ENCODE measurements around the gene CUEDC1. TPM values are rescaled to one million over a fixed set of nuclear protein-coding genes. Genes with fewer than 3 reads are reported as not detected.
A peak's percentile ranks its signal among the peaks of the same experiment; 100 is the strongest.
"Not testable (repeated sequence)": the region's sequence is repeated elsewhere in the genome, so short reads cannot be mapped to it uniquely, and the experiment has no call there.

Gene CUEDC1
- total RNA-seq, 2 donors from 2014 or later = 0.19 TPM; not detected in 1

DNA sequence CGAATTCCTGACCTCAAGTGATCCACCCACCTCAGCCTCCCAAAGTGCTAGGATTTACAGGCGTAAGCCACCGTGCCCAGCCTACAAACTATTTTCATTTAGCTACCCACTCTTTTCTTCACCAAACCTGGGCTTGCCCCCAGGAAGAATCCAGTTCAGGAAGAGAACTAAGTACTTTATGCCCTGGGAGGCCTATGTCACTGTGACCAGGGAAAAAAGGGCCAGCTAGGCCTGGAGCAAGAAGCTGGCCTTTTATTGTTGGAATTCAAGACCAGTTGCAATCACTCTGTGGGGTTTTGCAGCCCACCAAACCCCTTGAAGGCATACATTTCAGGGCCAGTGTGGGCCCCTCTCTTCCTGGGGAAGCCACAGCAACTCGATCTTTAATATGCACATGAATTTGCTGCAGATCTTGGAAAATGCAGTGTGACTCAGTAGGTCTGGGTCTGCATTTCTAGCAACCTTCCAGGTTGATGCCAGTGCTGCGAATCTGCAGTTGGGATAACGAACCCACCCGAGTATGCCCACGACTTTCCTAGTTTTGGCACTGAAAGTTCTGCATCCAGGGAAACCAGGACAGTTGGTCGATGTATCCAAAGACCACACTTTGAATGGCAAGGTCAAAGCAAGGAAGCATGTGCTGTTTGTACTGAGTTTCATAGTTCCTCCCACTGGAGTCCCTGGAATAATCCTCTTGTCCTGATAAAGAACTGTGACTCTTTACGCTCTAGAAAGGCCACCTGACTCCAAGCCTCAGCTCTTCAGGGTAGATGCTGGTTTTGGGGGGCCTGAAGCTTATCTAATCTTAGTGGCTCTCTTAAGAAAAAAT is 98.2 kb downstream of the CUEDC1 start:
- ATAC-seq = no peak
- no peak overlapping the region for H3K4me3 Mint-ChIP-seq
- H3K27ac Mint-ChIP-seq = no peak overlapping the region
- peaks cover 21 to 24% of the 10 kb centered on the region in 2 donors for H3K27me3 Mint-ChIP-seq
- DNase-seq (ENCODE audit: low spot score) = no peak
- no peaks in the 10 kb centered on the region for H3K36me3 Mint-ChIP-seq
- peaks cover 2 to 8% of the 10 kb centered on the region in 2 donors for H3K4me1 Mint-ChIP-seq (ENCODE audit: low read depth in 2 of 2)
- no peaks in the 10 kb centered on the region for H3K9me3 Mint-ChIP-seq

DNA sequence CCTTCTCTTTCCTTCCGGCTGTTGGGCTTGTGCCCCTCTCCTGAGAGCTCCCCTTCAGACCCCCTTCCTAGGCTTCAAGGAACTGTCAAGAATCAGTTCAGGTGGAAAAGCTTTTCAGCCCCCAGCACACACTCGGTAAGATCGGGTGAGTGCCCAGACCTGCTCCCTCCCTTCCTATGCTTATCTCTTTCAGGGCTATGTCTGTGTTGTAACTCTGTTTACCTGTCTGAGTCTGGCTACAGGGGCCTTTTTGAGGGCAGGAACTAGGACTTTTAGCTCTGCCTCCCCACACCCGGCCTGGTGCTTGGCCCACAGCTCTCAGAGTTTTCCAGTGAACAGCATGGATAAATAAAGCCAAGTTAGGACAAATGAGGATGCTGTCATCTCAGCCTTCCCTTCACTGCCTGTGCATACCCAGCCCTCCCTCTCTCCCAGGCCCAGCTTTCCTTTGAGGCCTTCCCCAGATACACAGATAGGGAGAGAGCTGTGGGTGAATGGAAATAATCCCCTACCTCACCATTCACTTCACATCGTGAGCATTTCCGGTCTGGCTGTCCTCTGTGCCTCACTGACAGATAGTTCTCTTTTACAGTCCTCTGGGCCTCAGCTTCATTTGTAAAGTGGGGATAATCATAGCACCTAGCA is 99.7 kb downstream of the CUEDC1 start:
- no peaks in the 10 kb centered on the region for H3K9me3 Mint-ChIP-seq
- peaks cover 7 to 10% of the 10 kb centered on the region in 2 donors for H3K4me1 Mint-ChIP-seq (ENCODE audit: low read depth in 2 of 2)
- no peaks in the 10 kb centered on the region for H3K36me3 Mint-ChIP-seq
- H3K27ac Mint-ChIP-seq = no peak overlapping the region
- no peak for DNase-seq (ENCODE audit: low spot score)
- H3K27me3 Mint-ChIP-seq = peaks cover 12 to 16% of the 10 kb centered on the region in 2 donors
- H3K4me3 Mint-ChIP-seq = no peak overlapping the region
- no peak for ATAC-seq

DNA sequence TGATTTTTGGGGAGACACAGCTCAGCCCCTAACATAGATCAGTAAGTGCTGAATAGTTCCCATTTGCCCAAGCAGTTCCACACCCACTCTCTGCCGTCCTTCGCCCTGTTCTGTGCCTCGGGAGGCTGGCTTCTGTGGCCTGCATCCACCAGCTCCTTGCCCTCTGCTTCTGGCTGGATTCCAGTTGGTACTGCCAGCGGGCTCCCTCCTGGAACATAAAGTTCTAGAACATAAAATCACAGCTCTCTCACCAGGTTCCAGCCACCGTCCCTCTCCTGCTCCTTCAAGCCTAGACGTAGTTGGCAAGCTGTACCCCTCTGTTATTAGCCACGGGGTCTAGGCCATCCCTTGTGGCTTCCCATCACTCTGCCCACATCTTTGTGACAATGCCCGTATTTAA is 101.5 kb downstream of the CUEDC1 start:
- ATAC-seq (no peak), DNase-seq (ENCODE audit: low spot score) (no peak)
- peaks cover 25% of the 10 kb centered on the region in 2 donors for H3K4me1 Mint-ChIP-seq (ENCODE audit: low read depth in 2 of 2)
- peaks cover 4% of the 10 kb centered on the region in 2 donors for H3K27me3 Mint-ChIP-seq
- no peak overlapping the region for H3K27ac Mint-ChIP-seq
- no peaks in the 10 kb centered on the region for H3K9me3 Mint-ChIP-seq
- H3K4me3 Mint-ChIP-seq = no peak overlapping the region
- peaks cover 9% of the 10 kb centered on the region for H3K36me3 Mint-ChIP-seq

DNA sequence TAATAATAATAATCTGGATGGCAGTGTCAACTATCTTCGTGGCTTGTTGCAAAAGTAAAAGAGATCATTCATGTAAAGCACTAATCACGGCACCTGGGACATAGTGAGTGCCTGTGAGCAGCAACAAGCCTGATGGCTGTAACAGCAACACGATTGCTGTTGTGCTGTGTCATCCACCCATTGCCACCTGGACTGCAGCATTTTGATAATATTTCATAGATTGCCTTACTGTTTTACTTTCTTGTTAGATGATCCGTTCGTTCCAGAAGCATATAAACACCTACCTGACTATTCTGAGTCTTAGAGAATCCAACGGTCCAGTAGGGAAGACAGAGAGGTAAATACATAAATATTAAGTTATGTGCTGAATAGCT is 102.3 kb downstream of the CUEDC1 start:
- no peak overlapping the region for H3K4me3 Mint-ChIP-seq
- no peaks in the 10 kb centered on the region for H3K27me3 Mint-ChIP-seq

DNA sequence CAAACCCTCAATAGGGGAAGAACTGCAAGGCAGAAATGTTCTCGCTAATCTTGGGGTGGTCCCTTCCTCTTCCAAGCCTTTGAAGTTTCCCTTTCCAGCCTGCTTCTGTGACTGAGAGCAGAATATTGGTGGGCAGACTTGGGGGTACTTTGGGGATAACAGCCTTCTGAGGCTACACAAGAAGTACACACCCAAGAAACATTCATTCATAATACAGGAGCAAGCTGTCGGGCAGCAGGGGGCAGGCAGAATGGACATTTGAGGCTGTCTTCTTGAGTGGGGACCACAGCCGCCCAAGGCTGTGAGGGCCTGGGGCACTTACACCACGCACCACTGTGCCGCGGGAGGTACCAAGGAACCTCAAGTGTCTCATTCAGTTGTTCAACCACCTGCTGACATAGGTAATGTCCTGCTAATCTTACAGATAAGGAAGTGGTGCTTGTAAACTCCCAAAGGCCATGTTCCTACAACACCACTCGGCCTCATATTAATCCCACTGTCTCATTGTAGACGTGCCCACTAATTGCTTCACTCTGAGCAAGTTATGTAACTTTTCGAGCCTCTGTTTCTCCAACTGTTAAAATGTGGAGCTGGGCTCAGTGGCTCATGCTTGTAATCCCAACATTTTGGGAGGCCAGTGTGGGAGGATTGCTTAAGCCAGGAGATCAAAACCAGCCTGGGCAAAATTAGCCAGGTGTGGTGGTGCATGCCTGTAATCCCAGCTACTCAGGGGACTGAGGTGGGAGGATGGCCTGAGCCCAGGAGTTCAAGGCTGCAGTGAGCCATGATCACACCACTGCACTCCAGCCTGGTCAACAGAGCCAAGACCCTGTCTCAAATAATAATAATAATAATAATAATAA is 102.9 kb downstream of the CUEDC1 start:
- H3K9me3 Mint-ChIP-seq = no peaks in the 10 kb centered on the region
- peak overlapping the region; percentile 47 to 56 for H3K27ac Mint-ChIP-seq

More for the DNA sequence above, 102.3 kb downstream of the CUEDC1 start:
- ATAC-seq (no peak), DNase-seq (ENCODE audit: low spot score) (no peak)
- Mint-ChIP-seq H3K36me3 (peaks cover 9% of the 10 kb centered on the region), H3K9me3 (no peaks in the 10 kb centered on the region), H3K27ac (no peak overlapping the region), H3K4me1 (ENCODE audit: low read depth in 2 of 2) (peaks cover 25 to 29% of the 10 kb centered on the region in 2 donors)

DNA sequence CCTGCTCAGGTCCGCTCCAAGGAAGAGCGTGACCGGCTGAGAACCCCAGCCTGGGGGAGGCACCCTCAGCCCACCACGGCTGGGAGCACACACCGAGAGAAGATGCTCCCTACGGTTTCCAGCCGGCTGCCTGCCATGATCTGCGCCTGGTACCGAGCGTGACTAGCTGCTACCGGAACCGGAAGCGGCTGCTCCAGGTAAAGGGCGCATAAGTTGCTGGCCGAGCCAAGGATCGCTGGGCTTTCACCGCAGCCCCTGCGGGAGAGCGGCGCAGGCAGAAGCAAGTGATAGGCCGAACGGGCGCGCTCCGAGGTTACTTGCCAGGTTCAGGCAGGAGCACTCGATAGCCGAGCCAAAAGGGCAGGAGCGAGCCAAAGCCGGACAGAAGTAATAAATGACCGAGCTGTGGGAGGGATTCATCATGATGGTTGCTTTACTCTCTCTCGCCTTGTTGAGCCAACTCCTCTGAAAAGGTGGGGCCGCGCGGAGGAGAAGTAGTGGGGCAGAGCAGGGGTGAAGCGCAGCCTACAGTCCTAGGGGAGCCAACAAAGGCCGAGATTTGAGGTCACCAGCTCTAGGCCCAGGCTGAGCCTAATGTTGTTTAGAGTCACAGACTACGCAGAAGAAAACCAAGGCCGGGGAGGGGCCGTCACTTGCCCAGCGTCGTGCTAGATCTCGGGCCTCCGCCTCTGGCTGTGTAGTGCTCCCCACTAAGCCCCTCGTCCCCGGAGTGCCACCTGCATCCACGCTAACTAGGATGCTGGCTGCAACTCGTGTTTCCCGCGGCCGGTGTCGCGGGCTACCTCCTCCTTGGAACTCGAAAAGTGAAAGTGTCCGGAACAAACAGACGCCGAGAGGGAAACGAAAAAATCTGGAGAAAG is 105.1 kb downstream of the CUEDC1 start, which contains the start of gene MRPS23:
Gene MRPS23 (minus strand): TSS at position 171 of the 881 bp plus-strand sequence. CDS start 34 bp downstream, at position 137.
- peak; percentile 98 for DNase-seq (ENCODE audit: low spot score)
- peak; percentile 98 to 99 for ATAC-seq
- Mint-ChIP-seq H3K27ac (peak within 1 kb of the TSS; percentile 95 to 100), H3K4me1 (ENCODE audit: low read depth in 2 of 2) (peaks cover 28 to 33% of the 10 kb centered on the region in 2 donors), H3K36me3 (peaks cover 14% of the 10 kb centered on the region), H3K9me3 (no peaks in the 10 kb centered on the region), H3K27me3 (no peaks in the 10 kb centered on the region), H3K4me3 (peak within 1 kb of the TSS; percentile 97)

More for the DNA sequence above, 102.9 kb downstream of the CUEDC1 start:
- H3K4me1 Mint-ChIP-seq (ENCODE audit: low read depth in 2 of 2) = peaks cover 25 to 29% of the 10 kb centered on the region in 2 donors
- H3K27me3 Mint-ChIP-seq = no peaks in the 10 kb centered on the region
- peaks cover 9% of the 10 kb centered on the region for H3K36me3 Mint-ChIP-seq
- no peak for ATAC-seq
- DNase-seq (ENCODE audit: low spot score) = no peak
- H3K4me3 Mint-ChIP-seq = peak overlapping the region; percentile 63

DNA sequence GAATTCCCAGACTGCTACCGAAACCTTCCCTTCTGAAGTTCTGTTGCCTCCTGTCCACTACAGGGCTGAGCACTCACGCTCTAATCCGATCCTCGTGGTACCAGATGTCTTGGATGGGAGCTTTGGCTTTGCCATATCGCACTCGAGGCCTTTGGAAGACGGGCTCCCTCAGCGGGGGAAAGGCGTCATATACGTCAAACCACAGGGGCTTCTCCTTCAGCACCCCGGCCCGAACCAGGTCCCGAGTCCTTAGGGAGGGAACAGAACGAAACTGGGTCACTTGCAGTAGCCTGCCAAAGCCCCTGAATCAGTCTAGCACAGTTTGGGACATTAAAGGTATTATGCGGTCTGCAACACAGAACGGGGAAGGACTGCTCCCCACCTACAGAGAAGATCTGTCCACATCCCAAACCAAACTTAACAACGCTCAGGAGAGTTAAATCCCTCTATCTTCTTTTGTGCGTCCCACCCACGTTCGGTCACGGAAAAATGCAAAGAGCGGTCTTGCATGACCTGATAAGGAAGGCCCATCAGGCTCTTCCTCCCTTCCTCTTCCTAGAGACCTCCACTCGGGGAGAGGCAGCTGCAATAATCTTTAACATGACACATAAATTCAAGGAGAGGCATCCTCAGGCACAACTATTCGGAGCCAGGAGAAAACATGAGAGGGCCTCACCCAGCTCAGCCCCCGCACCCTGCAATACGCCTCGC is 105.9 kb downstream of the CUEDC1 start:
- DNase-seq (ENCODE audit: low spot score) = no peak
- H3K4me3 Mint-ChIP-seq = peak overlapping the region; percentile 97
- no peaks in the 10 kb centered on the region for H3K27me3 Mint-ChIP-seq
- H3K27ac Mint-ChIP-seq = peak overlapping the region; percentile 95 to 100
- no peaks in the 10 kb centered on the region for H3K9me3 Mint-ChIP-seq
- H3K36me3 Mint-ChIP-seq = peaks cover 14% of the 10 kb centered on the region
- H3K4me1 Mint-ChIP-seq (ENCODE audit: low read depth in 2 of 2) = peaks cover 28 to 33% of the 10 kb centered on the region in 2 donors
- ATAC-seq = no peak

DNA sequence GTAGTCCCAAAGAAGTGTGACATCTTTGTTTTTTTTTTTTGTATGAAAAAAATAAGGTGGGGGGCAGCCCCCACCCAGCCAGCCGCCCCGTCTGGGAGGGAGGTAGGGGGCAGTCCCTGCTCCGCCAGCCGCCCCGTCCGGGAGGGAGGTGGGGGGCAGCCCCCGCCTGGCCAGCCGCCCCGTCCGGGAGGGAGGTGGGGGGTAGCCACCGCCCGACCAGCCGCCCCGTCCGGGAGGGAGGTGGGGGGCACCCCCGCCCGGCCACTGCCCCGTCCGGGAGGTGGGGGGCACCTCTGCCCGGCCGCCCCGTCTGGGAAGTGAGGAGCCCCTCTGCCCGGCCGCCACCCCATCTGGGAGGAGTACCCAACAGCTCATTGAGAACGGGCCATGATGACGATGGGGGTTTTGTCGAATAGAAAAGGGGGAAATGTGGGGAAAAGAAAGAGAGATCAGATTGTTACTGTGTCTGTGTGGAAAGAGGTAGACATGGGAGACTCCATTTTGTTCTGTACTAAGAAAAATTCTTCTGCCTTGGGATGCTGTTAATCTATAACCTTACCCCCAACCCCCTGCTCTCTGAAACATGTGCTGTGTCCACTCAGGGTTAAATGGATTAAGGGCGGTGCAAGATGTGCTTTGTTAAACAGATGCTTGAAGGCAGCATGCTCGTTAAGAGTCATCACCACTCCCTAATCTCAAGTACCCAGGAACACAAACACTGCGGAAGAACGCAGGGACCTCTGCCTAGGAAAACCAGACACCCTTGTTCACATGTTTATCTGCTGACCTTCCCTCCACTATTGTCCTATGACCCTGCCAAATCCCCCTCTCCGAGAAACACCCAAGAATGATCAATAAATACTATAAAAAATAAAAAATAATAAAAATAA is 108.9 kb downstream of the CUEDC1 start:
- not testable (repeated sequence) for H3K4me3 Mint-ChIP-seq; H3K27ac Mint-ChIP-seq; ATAC-seq; H3K27me3 Mint-ChIP-seq; DNase-seq (ENCODE audit: low spot score); H3K9me3 Mint-ChIP-seq
- Mint-ChIP-seq H3K36me3 (peaks cover 14% of the 10 kb centered on the region), H3K4me1 (ENCODE audit: low read depth in 2 of 2) (peaks cover 27 to 33% of the 10 kb centered on the region in 2 donors)

DNA sequence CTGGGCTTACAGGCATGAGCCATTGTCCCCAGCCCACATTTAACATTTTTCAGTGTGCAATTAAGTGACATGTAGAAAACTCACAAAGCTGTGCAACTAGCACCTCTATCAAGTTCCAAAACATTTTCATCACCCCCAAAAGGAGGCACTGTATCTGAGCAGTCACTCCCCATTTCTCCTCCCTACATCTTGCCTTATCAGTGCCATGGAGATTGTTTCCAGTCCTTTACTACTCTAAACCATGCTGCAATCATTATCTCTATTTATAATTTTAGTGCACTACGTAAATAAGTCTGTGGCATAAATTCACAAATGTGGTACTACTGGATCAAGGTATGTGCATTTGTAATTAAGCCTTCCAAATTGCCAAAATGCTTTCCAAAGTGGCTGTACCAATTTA is 112.9 kb downstream of the CUEDC1 start:
- ATAC-seq (no peak), DNase-seq (ENCODE audit: low spot score) (no peak)
- no peak overlapping the region for H3K4me3 Mint-ChIP-seq
- H3K36me3 Mint-ChIP-seq = peaks cover 10% of the 10 kb centered on the region
- H3K27ac Mint-ChIP-seq = peak overlapping the region in 1 of 2 donors; percentile 23
- H3K9me3 Mint-ChIP-seq = no peaks in the 10 kb centered on the region
- no peaks in the 10 kb centered on the region for H3K27me3 Mint-ChIP-seq
- peaks cover 4 to 7% of the 10 kb centered on the region in 2 donors for H3K4me1 Mint-ChIP-seq (ENCODE audit: low read depth in 2 of 2)

DNA sequence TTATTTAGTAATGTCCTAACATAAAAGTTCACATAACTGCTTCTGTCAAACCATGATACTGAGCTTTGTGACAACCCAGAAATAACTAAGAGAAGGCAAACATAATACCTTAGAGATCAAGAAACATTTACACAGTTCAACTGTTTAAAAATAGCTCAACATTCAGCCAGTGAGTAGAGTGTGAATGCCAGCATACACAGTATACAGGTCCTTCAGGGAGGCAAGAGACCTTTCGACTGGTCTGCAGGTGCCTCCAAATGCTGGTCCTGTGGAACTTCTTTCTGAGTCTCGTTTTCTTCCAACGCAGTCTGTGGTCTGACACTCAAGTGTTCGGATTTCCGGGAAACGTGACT is 115.7 kb downstream of the CUEDC1 start:
- no peak overlapping the region for H3K27ac Mint-ChIP-seq

DNA sequence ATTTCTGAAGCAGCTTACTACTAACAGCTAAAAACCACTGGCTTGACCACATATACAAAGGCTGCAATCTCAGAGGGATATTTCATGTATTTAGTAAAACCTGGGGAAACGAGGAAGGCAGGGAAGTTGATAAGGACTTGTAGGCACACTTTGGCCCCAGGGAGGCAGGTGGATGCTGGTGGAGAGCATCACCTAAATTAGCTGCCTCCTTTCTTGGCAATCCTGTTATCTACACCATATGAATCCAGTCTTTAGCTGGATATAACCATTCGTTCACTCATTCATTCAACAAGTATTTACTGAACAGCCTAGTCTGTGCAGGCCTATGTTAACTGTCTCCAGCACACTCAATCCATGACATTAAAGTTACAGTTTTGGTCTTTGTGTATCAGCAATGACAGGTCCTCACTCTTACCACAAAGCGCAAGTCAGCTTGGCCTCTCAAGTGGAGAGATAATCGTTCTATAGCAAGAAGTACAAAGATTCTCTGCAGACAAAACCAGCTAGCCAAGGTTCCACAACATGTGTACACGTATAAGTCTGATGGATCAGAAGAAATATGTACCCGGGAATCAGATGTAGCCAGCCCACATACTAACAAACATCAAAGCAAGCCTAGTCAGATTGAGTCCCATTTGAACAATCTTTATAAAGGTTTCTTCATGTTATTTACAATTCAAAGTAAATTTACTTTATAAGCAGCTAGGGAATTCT is 116.2 kb downstream of the CUEDC1 start:
- DNase-seq (ENCODE audit: low spot score) = no peak
- ATAC-seq = no peak
- peaks cover 0 to 8% of the 10 kb centered on the region in 2 donors for H3K4me1 Mint-ChIP-seq (ENCODE audit: low read depth in 2 of 2)
- no peaks in the 10 kb centered on the region for H3K27me3 Mint-ChIP-seq
- no peak overlapping the region for H3K4me3 Mint-ChIP-seq
- H3K36me3 Mint-ChIP-seq = peaks cover 9% of the 10 kb centered on the region
- H3K9me3 Mint-ChIP-seq = no peaks in the 10 kb centered on the region
- H3K27ac Mint-ChIP-seq = no peak overlapping the region

More for the DNA sequence above, 115.7 kb downstream of the CUEDC1 start:
- Mint-ChIP-seq H3K9me3 (no peaks in the 10 kb centered on the region), H3K4me3 (no peak overlapping the region), H3K4me1 (ENCODE audit: low read depth in 2 of 2) (peaks cover 0 to 4% of the 10 kb centered on the region in 2 donors), H3K27me3 (no peaks in the 10 kb centered on the region), H3K36me3 (peaks cover 9% of the 10 kb centered on the region)
- no peak for ATAC-seq
- no peak for DNase-seq (ENCODE audit: low spot score)
